Liver (tissue), 3 donors: Measurements from ENCODE around the gene STK40.

Experiments
- CTCF ChIP-seq: fragments of 150-350 bp; IDR thresholded peaks from 2 replicates; pipeline ENCODE4 v1.5.1; 2017; ENCODE audit warnings: improper control_type of control experiment, low read depth, low read length; ENCODE audit not compliant: missing input control
- EGR1 ChIP-seq, 2 donors: IDR thresholded peaks; 2 replicates each; pipeline ENCODE4 v1.6.1; 2016 to 2018; ENCODE audit warnings: antibody characterized with exemption in 2 of 2, low read depth in 2 of 2
- FOXA2 ChIP-seq: IDR thresholded peaks from 2 replicates; pipeline ENCODE4 v1.6.1; 2016; ENCODE audit warnings: antibody characterized with exemption
- GABPA ChIP-seq, 2 donors: IDR thresholded peaks in 1 of 2; conservative IDR thresholded peaks in 1 of 2; 2 replicates each; pipeline ENCODE4 v1.6.1; 2016; ENCODE audit warnings: antibody characterized with exemption in 2 of 2, mild to moderate bottlenecking in 1 of 2, moderate library complexity in 1 of 2
- HNF4A ChIP-seq, 2 donors: conservative IDR thresholded peaks; 2 replicates each; pipeline ENCODE4 v1.6.1; 2016; ENCODE audit warnings: antibody characterized with exemption in 2 of 2, mild to moderate bottlenecking in 2 of 2
- RAD21 ChIP-seq, 2 donors: IDR thresholded peaks; 2 replicates each; pipeline ENCODE4 v1.6.1; 2016; ENCODE audit warnings: antibody characterized with exemption in 2 of 2, mild to moderate bottlenecking in 2 of 2
- REST ChIP-seq: IDR thresholded peaks from 2 replicates; pipeline ENCODE4 v1.6.1; 2016; ENCODE audit warnings: antibody characterized with exemption, mild to moderate bottlenecking
- YY1 ChIP-seq: IDR thresholded peaks from 2 replicates; pipeline ENCODE4 v1.6.1; 2016; ENCODE audit warnings: antibody characterized with exemption, mild to moderate bottlenecking
- ZBTB33 ChIP-seq: IDR thresholded peaks from 2 replicates; pipeline ENCODE4 v1.6.1; 2016; ENCODE audit warnings: antibody characterized with exemption
- TF ChIP-seq, protein P1 (sequence below): IDR thresholded peaks from 2 replicates; pipeline ENCODE4 v1.6.1; 2016; ENCODE audit warnings: antibody characterized with exemption
- TF ChIP-seq, protein P2 (sequence below): IDR thresholded peaks from 2 replicates; pipeline ENCODE4 v1.6.1; 2016; ENCODE audit warnings: antibody characterized with exemption
- donor health status: healthy.
- donor health status: healthy.

GRCh38 chr1:36320767-36321118 lies 65.0 kb downstream of the STK40 start:
- TF ChIP-seq CTCF: no peak
- no peak for TF ChIP-seq REST
- TF ChIP-seq, protein P1, sequence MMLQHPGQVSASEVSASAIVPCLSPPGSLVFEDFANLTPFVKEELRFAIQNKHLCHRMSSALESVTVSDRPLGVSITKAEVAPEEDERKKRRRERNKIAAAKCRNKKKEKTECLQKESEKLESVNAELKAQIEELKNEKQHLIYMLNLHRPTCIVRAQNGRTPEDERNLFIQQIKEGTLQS: no peak
- no peak for TF ChIP-seq EGR1 (IDR thresholded peaks at IDR 0.05; ENCODE audit: low read depth in 2 of 2)
- no peak for TF ChIP-seq YY1
- TF ChIP-seq RAD21 (IDR thresholded peaks at IDR 0.05): no peak
- TF ChIP-seq, protein P2, sequence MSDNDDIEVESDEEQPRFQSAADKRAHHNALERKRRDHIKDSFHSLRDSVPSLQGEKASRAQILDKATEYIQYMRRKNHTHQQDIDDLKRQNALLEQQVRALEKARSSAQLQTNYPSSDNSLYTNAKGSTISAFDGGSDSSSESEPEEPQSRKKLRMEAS: no peak
- no peak for TF ChIP-seq ZBTB33
- TF ChIP-seq GABPA (IDR thresholded peaks at IDR 0.05 in 1 of 2, conservative IDR thresholded peaks at IDR 0.05 in 1 of 2): no peak
- no peak for TF ChIP-seq HNF4A (conservative IDR thresholded peaks at IDR 0.05)
- no peak for TF ChIP-seq FOXA2
